AG04450 (cell line): ENCODE results near the gene MCU. TPM values are rescaled to one million over a fixed set of nuclear protein-coding genes. Genes with fewer than 3 reads are reported as not detected.

Experiments
- CTCF ChIA-PET: fragments of 300-600, 350-600 bp; formaldehyde crosslinking; extraction: SDS; loops from one replicate; lab custom pipeline; 2022; ENCODE audit warnings: antibody characterized with exemption, inconsistent platforms; lab: Charles Lee
- POLR2A ChIA-PET: fragments of 350-600 bp; formaldehyde crosslinking; extraction: SDS; loops from one replicate; lab custom pipeline; 2021; ENCODE audit warnings: antibody characterized with exemption, inconsistent platforms; lab: Yijun Ruan, JAX
- DNase-seq: peaks from one replicate; pipeline ENCODE4 v3.0.0-alpha.2; 2011; ENCODE audit warnings: low read depth, low spot score
- H3K27ac ChIP-seq: one replicate; pipeline ENCODE4 v1.5.1; 2012; ENCODE audit warnings: low read depth, low read length, control low read depth
- H3K27me3 ChIP-seq: one replicate; pipeline ENCODE4 v1.6.0; 2012; ENCODE audit warnings: low read length; ENCODE audit not compliant: control insufficient read depth, insufficient read depth
- H3K4me3 ChIP-seq: 2 replicates; pipeline ENCODE4 v1.5.1; 2011; ENCODE audit warnings: mild to moderate bottlenecking, low read depth, low read length, control low read depth
- H3K9me3 ChIP-seq: 2 replicates; pipeline ENCODE4 v1.5.1; 2012; ENCODE audit warnings: low read length; ENCODE audit not compliant: control insufficient read depth, insufficient read depth
- CTCF ChIP-seq: IDR thresholded peaks from 2 replicates; pipeline ENCODE4 v1.5.1; 2011; ENCODE audit warnings: low read depth, low read length, control low read depth, inconsistent platforms
- polyA plus RNA-seq: library from polyadenylated mRNA; depleted of rRNA; stranded (reverse); fragments of >200 nt; gene quantifications from 2 replicates; pipeline ENCODE4 v1.2.3, GENCODE V29; 2011

The MCU gene
- polyA plus RNA-seq, 1 experiment: 104 TPM

GRCh38 chr10:72738486-72738885 is 46.5 kb downstream of the MCU start:
- CTCF ChIA-PET: interaction anchor here (1.4 kb wide), 1 partner anchor 96 kb away, joined by 4 read pairs; no protein-coding TSS in a partner anchor

DNA sequence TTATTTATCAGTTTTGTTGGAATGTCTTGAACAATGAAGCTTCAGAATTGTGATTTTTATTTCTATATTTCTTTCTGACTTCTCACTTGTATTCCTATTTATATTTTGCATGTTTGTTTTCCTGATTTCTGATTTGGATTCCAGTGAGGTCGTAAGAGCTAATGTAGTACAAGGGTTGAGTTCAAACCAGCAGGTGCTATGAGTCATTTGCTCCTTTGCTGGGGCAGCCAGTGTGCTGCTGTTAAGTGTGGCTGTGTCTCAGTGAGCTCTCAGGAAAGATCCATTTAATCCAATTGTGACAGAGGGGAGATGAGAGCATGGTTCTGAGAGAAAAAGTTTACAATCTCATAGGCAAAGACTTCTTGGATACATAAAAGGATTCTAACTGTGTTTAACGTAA is 48.6 kb downstream of the MCU start:
- H3K9me3 ChIP-seq: no peaks in the 10 kb centered on the region
- DNase-seq: no peak
- POLR2A ChIA-PET: interaction anchor here (0.6 to 1.3 kb wide), 2 partner anchors 48 to 888 kb away, joined by 3 to 8 read pairs; partner anchors contain the start of gene MCU
- no peak overlapping the region for H3K4me3 ChIP-seq
- no peak overlapping the region for H3K27ac ChIP-seq
- CTCF ChIA-PET: no interaction called here
- no peaks in the 10 kb centered on the region for H3K27me3 ChIP-seq
- no peak for TF ChIP-seq CTCF

More at GRCh38 chr10:72738486-72738885, 46.5 kb downstream of the MCU start:
- no peaks in the 10 kb centered on the region for H3K27me3 ChIP-seq
- no peak for DNase-seq
- H3K27ac ChIP-seq: no peak overlapping the region
- TF ChIP-seq CTCF: no peak
- no peaks in the 10 kb centered on the region for H3K9me3 ChIP-seq
- POLR2A ChIA-PET: interaction anchor here (0.6 kb wide), 1 partner anchor 281 kb away, joined by 5 read pairs; no protein-coding TSS in a partner anchor
- no peak overlapping the region for H3K4me3 ChIP-seq

- POLR2A ChIA-PET: no interaction called here
- no peak for DNase-seq
- CTCF ChIA-PET: no interaction called here
- Histone ChIP-seq H3K27ac (no peak overlapping the region), H3K4me3 (no peak overlapping the region), H3K9me3 (no peaks in the 10 kb centered on the region), H3K27me3 (no peaks in the 10 kb centered on the region)
- no peak for TF ChIP-seq CTCF
Observed at GRCh38 chr10:72742092-72742491, 50.1 kb downstream of the MCU start.

DNA sequence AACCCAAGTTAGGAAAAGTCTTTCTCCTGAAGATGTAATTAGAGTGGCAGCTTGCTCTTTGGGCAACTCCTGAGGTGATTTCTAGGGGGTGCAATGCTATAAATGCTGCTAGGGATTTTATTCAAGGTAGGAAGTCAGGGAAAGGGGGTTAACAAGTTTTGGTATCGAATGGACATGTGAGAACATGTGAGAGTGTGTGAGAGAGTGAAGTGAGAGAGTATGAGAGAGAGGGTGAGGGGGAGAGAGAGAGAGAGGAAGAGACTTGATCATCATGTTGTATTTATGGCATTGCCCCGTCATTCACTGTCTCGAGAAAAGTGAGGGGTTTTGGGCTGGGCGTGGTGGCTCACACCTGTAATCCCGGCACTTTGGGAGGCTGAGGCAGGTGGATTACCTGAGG is 50.9 kb downstream of the MCU start:
- no peaks in the 10 kb centered on the region for H3K27me3 ChIP-seq
- CTCF ChIA-PET: no interaction called here
- no peak overlapping the region for H3K27ac ChIP-seq
- POLR2A ChIA-PET: no interaction called here
- H3K4me3 ChIP-seq: no peak overlapping the region
- no peak for DNase-seq
- no peaks in the 10 kb centered on the region for H3K9me3 ChIP-seq
- no peak for TF ChIP-seq CTCF

GRCh38 chr10:72744566-72744965 is 52.6 kb downstream of the MCU start:
- no peak for DNase-seq
- Histone ChIP-seq H3K4me3 (no peak overlapping the region), H3K9me3 (no peaks in the 10 kb centered on the region), H3K27me3 (no peaks in the 10 kb centered on the region), H3K27ac (no peak overlapping the region)
- ChIA-PET CTCF (interaction anchor here (0.6 to 0.7 kb wide), 2 partner anchors 82 to 696 kb away, joined by 4 read pairs; no protein-coding TSS in a partner anchor), POLR2A (interaction anchor here (0.6 kb wide), 1 partner anchor 9 kb away, joined by 3 read pairs; no protein-coding TSS in a partner anchor)
- TF ChIP-seq CTCF: no peak
